A549 (cell line): Measurements from ENCODE around the gene TBL1XR1. TPM values are rescaled to one million over a fixed set of nuclear protein-coding genes. Genes with fewer than 3 reads are reported as not detected.
A peak's percentile ranks its signal among the peaks of the same experiment; 100 is the strongest.

Experiments
- ATAC-seq, 2 experiments: fragments of 200-7000 bp in 1 of 2; fragments of >200 bp in 1 of 2; cut with Nextera tagmentation in 1 of 2; cut with Tn5 transposase in 1 of 2; 3 replicates each; pipeline versions ENCODE4 v1.8.0 to v1.9.1; 2018 to 2020; ENCODE audit warnings: mild to moderate bottlenecking in 1 of 2, moderate library complexity in 1 of 2
- CTCF ChIA-PET: fragments of 300-600 bp; sonication (Branson Sonifier 250); formaldehyde crosslinking; extraction: SDS; loops from one replicate; lab custom pipeline; 2021; ENCODE audit warnings: antibody characterized with exemption, inconsistent platforms; lab: Yijun Ruan, JAX
- POLR2A ChIA-PET: fragments of 350-600 bp; formaldehyde crosslinking; extraction: SDS; loops from one replicate; lab custom pipeline; 2021; ENCODE audit warnings: antibody characterized with exemption, inconsistent platforms; lab: Yijun Ruan, JAX
- DNase-seq, 2 experiments: peaks; one replicate each; pipeline versions ENCODE4 v3.0.0 to v3.0.0-alpha.2; 2011 to 2016; ENCODE audit warnings: low read depth in 1 of 2, low spot score in 1 of 2
- FAIRE-seq: peaks from 2 replicates; lab custom pipeline; 2011; peaks lifted over from hg19 to GRCh38; lab: Jason Lieb, UNC
- H3K27ac ChIP-seq, 2 experiments: fragments of >200 bp; sonication (Bioruptor Twin); formaldehyde crosslinking; 3 replicates each; pipeline ENCODE4 v1.5.1; 2016 to 2017
- H3K4me1 ChIP-seq: fragments of >200 bp; sonication (Bioruptor Twin); formaldehyde crosslinking; 3 replicates; pipeline ENCODE4 v1.6.1; 2016
- H3K4me2 ChIP-seq: fragments of >200 bp; sonication (Bioruptor Twin); formaldehyde crosslinking; 3 replicates; pipeline ENCODE4 v1.6.1; 2016
- H3K4me3 ChIP-seq: fragments of >200 bp; sonication (Bioruptor Twin); formaldehyde crosslinking; 3 replicates; pipeline ENCODE4 v1.5.1; 2016
- H3K9me3 ChIP-seq: fragments of >200 bp; sonication (Bioruptor Twin); formaldehyde crosslinking; 3 replicates; pipeline ENCODE4 v1.6.1; 2016
- CHD2 ChIP-seq: fragments of 150-350 bp; IDR thresholded peaks from 2 replicates; pipeline ENCODE4 v1.6.1; 2014; ENCODE audit warnings: low read length; ENCODE audit not compliant: partially characterized antibody
- EHF ChIP-seq: fragments of 250-450 bp; sonication (Bioruptor Pico); IDR thresholded peaks from 2 replicates; pipeline ENCODE4 v1.5.0; 2020; ENCODE audit warnings: mild to moderate bottlenecking
- EHMT2 ChIP-seq: fragments of 200-600 bp; sonication (generic); IDR thresholded peaks from 2 replicates; pipeline ENCODE4 v1.6.1; 2016; ENCODE audit warnings: antibody characterized with exemption, low read depth, mild to moderate bottlenecking, moderate library complexity
- EP300 ChIP-seq, 2 experiments: fragments of >200 bp; sonication (Bioruptor Twin); formaldehyde crosslinking; IDR thresholded peaks; 2 replicates in 1 of 2; 3 replicates in 1 of 2; pipeline ENCODE4 v1.6.1; 2016 to 2017
- ESRRA ChIP-seq: fragments of 150-350 bp; IDR thresholded peaks from 2 replicates; pipeline ENCODE4 v1.6.1; 2014; ENCODE audit warnings: mild to moderate bottlenecking, low read length, borderline replicate concordance
- GATA3 ChIP-seq: IDR thresholded peaks from 2 replicates; pipeline ENCODE4 v1.6.1; 2012; ENCODE audit warnings: borderline replicate concordance
- HDAC2 ChIP-seq: fragments of 200-600 bp; sonication (generic); IDR thresholded peaks from 2 replicates; pipeline ENCODE4 v1.6.1; 2016
- JUN ChIP-seq, 2 experiments: fragments of >200 bp; sonication (Bioruptor Twin); formaldehyde crosslinking; IDR thresholded peaks; 2 replicates in 1 of 2; 3 replicates in 1 of 2; pipeline ENCODE4 v1.6.1; 2016 to 2017
- JUNB ChIP-seq: fragments of >200 bp; sonication (Bioruptor Twin); formaldehyde crosslinking; IDR thresholded peaks from 2 replicates; pipeline ENCODE4 v1.6.1; 2016
- MYC ChIP-seq: IDR thresholded peaks from 2 replicates; pipeline ENCODE4 v1.6.1; 2012; ENCODE audit warnings: mild to moderate bottlenecking, inconsistent platforms, low read length, improper control_type of control experiment, borderline replicate concordance
- NFE2L2 ChIP-seq: fragments of 150-350 bp; conservative IDR thresholded peaks from 2 replicates; pipeline ENCODE4 v1.6.1; 2014; ENCODE audit warnings: low read length
- RAD21 ChIP-seq, 2 experiments: fragments of >200 bp in 1 of 2; sonication (Bioruptor Twin) in 1 of 2; formaldehyde crosslinking in 1 of 2; IDR thresholded peaks in 1 of 2; conservative IDR thresholded peaks in 1 of 2; 2 replicates in 1 of 2; 3 replicates in 1 of 2; pipeline ENCODE4 v1.6.1; 2012 to 2018; ENCODE audit warnings: inconsistent platforms in 1 of 2
- SMC3 ChIP-seq: fragments of >200 bp; sonication (Bioruptor Twin); formaldehyde crosslinking; IDR thresholded peaks from 3 replicates; pipeline ENCODE4 v1.6.1; 2018; ENCODE audit warnings: inconsistent platforms
- TFCP2L1 ChIP-seq: fragments of 250-450 bp; sonication (Bioruptor Pico); IDR thresholded peaks from 2 replicates; pipeline ENCODE4 v1.5.0; 2021; ENCODE audit warnings: mild to moderate bottlenecking
- WGBS: methylation state at CpG from one replicate; pipeline ENCODE4 v1.1.6; 2017; ENCODE audit errors: missing lambda C conversion rate; 5-methylcytosine and 5-hydroxymethylcytosine counted together
- polyA minus RNA-seq: library from RNA; depleted of rRNA, polyadenylated mRNA; stranded (reverse); fragments of >200 nt; gene quantifications from 2 replicates; pipeline ENCODE4 v1.2.3, GENCODE V29; 2011; rRNA and poly(A)+ RNA removed
- polyA plus RNA-seq, 4 experiments: library from polyadenylated mRNA; depleted of rRNA in 3 of 4; stranded (reverse); fragments of >200 nt; fragmentation: RNase III in 1 of 4; extraction: RNeasy Plus Mini Kit Qiagen cat#74134 plus additional on column Dnase treatment in 1 of 4; gene quantifications; 2 replicates in 3 of 4; 3 replicates in 1 of 4; pipeline ENCODE4 v1.2.3, GENCODE V29; 2011 to 2017
- TF ChIP-seq, protein P1 (sequence below): fragments of 200-600 bp; sonication (generic); IDR thresholded peaks from 2 replicates; pipeline ENCODE4 v1.6.1; 2016; ENCODE audit warnings: antibody characterized with exemption, mild to moderate bottlenecking, moderate library complexity

Gene TBL1XR1
- polyA plus RNA-seq (2011; rRNA removed), result 106 and 125 TPM in 2 replicates
- 13.1 and 15.8 TPM in 2 replicates for polyA plus RNA-seq (2012; cell fraction: cytosol; rRNA removed)
- polyA plus RNA-seq (2012; cell fraction: nucleus; rRNA removed), result 6.9 and 11.2 TPM in 2 replicates
- 30.9 to 41.4 TPM (median 40.6 TPM) in 3 replicates for polyA plus RNA-seq (2017; fragmentation: RNase III; extraction: RNeasy Plus Mini Kit Qiagen cat#74134 plus additional on column Dnase treatment)
- polyA minus RNA-seq, result 298 and 417 TPM in 2 replicates

DNA sequence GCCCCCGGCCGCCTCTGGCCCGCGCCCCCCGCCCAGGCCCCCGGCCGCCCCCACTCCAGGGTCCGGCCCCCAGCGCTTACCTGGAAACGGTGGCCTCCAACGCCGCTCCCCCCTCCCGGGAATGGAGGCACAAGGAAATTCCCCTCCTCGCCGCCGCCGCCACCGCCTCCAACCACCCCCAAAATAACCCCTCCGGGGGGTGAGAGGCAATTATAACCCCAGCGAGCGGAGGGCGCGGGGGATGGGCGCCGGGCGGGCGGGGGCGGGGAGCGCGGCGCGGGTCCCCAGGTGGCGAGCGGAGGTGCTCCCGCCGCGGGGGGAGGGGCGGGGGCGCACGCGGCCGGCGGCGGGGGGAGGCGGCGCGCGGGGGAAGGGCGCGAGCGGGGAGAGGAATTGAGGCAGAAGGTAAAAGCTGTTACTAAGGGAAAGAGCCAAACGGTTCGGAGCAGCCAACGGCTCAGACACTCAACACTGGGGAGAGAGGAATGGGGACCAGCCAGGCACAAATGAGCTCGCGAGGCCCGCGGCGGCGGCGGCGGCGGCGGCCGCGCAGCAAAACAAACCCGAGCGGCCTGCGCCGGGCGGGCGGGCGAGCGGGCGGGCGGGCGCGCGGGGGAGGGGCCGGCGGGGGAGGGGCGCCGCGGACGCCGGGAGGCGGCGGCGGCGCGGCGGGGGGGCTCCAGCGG is at the start of gene TBL1XR1:
Gene TBL1XR1, minus strand, starts transcription at position 442 of the 686 bp plus-strand sequence. CDS start 132,505 bp downstream, outside the sequence.
- no peaks in the 10 kb centered on the region for H3K9me3 ChIP-seq
- H3K4me1 ChIP-seq, result peaks cover 29% of the 10 kb centered on the region
- FAIRE-seq, result no peak
- 3% methylated on average over 5 of the region's 93 CpGs for WGBS
- H3K4me3 ChIP-seq, result peak within 1 kb of the TSS; percentile 96
- peak; percentile 75 to 84 for ATAC-seq
- ChIA-PET POLR2A (interaction anchor here (0.6 to 3.5 kb wide), 4 partner anchors 161 to 281 kb away, joined by 3 to 31 read pairs (median 7); no protein-coding TSS in a partner anchor), CTCF (interaction anchor here (1.0 kb wide), 1 partner anchor 163 kb away, joined by 4 read pairs; no protein-coding TSS in a partner anchor)
- H3K4me2 ChIP-seq, result peak within 1 kb of the TSS; percentile 86
- peak within 1 kb of the TSS; percentile 97 to 100 for H3K27ac ChIP-seq
- peak; percentile 66 to 93 for DNase-seq
- TF ChIP-seq ESRRA (no peak), EP300 (IDR thresholded peaks at IDR 0.05) (peak in 1 of 2 experiments; percentile 60; a peak in 1 of 5 replicates), GATA3 (peak; percentile 48; the same call in 1 of the 2 replicates), JUNB (0 out of 2 replicates have a peak, but pooled peaks have one; percentile 26), CHD2 (no peak), RAD21 (conservative IDR thresholded peaks at IDR 0.05 in 1 of 2, IDR thresholded peaks at IDR 0.05 in 1 of 2) (peak; percentile 13 to 42; a peak in 3 of 5 replicates), JUN (IDR thresholded peaks at IDR 0.05) (peak in 1 of 2 experiments; percentile 76; a peak in 3 of 5 replicates)
- TF ChIP-seq, protein P1, sequence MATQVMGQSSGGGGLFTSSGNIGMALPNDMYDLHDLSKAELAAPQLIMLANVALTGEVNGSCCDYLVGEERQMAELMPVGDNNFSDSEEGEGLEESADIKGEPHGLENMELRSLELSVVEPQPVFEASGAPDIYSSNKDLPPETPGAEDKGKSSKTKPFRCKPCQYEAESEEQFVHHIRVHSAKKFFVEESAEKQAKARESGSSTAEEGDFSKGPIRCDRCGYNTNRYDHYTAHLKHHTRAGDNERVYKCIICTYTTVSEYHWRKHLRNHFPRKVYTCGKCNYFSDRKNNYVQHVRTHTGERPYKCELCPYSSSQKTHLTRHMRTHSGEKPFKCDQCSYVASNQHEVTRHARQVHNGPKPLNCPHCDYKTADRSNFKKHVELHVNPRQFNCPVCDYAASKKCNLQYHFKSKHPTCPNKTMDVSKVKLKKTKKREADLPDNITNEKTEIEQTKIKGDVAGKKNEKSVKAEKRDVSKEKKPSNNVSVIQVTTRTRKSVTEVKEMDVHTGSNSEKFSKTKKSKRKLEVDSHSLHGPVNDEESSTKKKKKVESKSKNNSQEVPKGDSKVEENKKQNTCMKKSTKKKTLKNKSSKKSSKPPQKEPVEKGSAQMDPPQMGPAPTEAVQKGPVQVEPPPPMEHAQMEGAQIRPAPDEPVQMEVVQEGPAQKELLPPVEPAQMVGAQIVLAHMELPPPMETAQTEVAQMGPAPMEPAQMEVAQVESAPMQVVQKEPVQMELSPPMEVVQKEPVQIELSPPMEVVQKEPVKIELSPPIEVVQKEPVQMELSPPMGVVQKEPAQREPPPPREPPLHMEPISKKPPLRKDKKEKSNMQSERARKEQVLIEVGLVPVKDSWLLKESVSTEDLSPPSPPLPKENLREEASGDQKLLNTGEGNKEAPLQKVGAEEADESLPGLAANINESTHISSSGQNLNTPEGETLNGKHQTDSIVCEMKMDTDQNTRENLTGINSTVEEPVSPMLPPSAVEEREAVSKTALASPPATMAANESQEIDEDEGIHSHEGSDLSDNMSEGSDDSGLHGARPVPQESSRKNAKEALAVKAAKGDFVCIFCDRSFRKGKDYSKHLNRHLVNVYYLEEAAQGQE, result no peak
- TF ChIP-seq, all 56 proteins: peak for 5

DNA sequence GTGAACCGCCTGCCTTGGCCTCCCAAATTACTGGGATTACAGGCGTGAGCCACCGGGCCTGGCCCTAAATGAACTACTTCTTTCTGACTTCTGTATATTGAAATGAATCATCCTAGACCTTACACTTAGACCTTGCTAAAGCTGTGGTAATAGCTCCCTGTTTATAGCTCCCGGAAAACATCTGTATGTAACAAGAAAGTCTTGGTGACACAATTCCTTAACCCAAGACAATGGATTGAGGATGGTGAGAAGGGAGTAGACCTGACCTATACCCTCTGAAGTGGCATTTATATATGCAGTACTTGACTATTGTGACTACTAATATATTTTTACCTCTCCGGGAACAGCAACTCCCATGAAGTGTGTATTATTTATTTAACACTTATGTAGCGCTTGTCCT is 48.0 kb upstream of the TBL1XR1 start:
- POLR2A ChIA-PET, result no interaction called here
- ATAC-seq (no peak), DNase-seq (no peak), FAIRE-seq (no peak)
- Histone ChIP-seq H3K9me3 (no peaks in the 10 kb centered on the region), H3K4me1 (no peaks in the 10 kb centered on the region), H3K4me3 (no peak overlapping the region), H3K27ac (no peak overlapping the region), H3K4me2 (no peak overlapping the region)
- 88% methylated on average over 6 of the region's 6 CpGs for WGBS
- TF ChIP-seq HDAC2 (no peak), TFCP2L1 (CRISPR knock-in tag) (no peak), SMC3 (no peak), EHMT2 (no peak), ESRRA (no peak), RAD21 (conservative IDR thresholded peaks at IDR 0.05 in 1 of 2, IDR thresholded peaks at IDR 0.05 in 1 of 2) (no peak), MYC (no peak)
- CTCF ChIA-PET, result no interaction called here

DNA sequence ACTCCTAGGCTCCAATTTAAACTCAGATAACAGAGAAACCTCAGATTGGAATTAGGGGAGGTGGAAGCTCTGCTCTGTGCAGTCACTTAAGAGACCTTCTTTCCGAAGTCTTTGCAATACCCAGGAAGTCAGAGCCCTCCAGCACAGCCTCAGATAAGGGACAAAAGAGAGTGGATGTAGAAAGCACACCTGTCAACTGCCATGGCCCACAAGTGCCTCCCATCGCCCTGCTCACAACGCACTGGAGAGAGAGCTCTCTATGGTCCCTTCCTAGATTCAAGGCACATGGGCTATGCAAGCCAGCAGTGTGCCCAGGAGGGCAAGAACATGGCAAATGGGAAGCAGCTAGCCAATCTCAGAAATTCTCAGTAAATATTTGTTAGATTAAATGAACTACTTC is 47.3 kb upstream of the TBL1XR1 start:
- H3K4me1 ChIP-seq, result no peaks in the 10 kb centered on the region
- CTCF ChIA-PET, result no interaction called here
- TF ChIP-seq GATA3 (no peak), EHF (CRISPR knock-in tag) (no peak), NFE2L2 (no peak), ESRRA (no peak), TFCP2L1 (CRISPR knock-in tag) (no peak)
- no peak for DNase-seq
- no peaks in the 10 kb centered on the region for H3K9me3 ChIP-seq
- H3K4me3 ChIP-seq, result no peak overlapping the region
- FAIRE-seq, result no peak
- WGBS, result 84% methylated on average over 3 of the region's 3 CpGs
- H3K27ac ChIP-seq, result no peak overlapping the region
- POLR2A ChIA-PET, result no interaction called here
- ATAC-seq, result no peak
- H3K4me2 ChIP-seq, result no peak overlapping the region
